HG03139 (cell line): ENCODE data around the gene LRRK1.

Experiments used
- ATAC-seq: cut with Tn5 transposase; IDR thresholded peaks from one replicate; pipeline ENCODE4 v1.9.1; 2021; ENCODE audit not compliant: unreplicated experiment

The LRRK1 gene

GRCh38 chr15:100968050-100968966 is 49.2 kb downstream of the LRRK1 start:
- ATAC-seq, result no peak

GRCh38 chr15:100972975-100973350 is 53.8 kb downstream of the LRRK1 start:
- ATAC-seq, result no peak

- no peak for ATAC-seq
Measured at GRCh38 chr15:100973351-100974111, 54.4 kb downstream of the LRRK1 start.

- ATAC-seq, result no peak
Measured at GRCh38 chr15:100975043-100975442, 55.9 kb downstream of the LRRK1 start.

GRCh38 chr15:100980410-100981046 is 61.4 kb downstream of the LRRK1 start:
- ATAC-seq, result no peak

GRCh38 chr15:100981086-100981485 is 61.9 kb downstream of the LRRK1 start:
- no peak for ATAC-seq

GRCh38 chr15:100983221-100983620 is 64.1 kb downstream of the LRRK1 start:
- ATAC-seq, result no peak

- no peak for ATAC-seq
Measured at GRCh38 chr15:100985401-100985800, 66.2 kb downstream of the LRRK1 start.

GRCh38 chr15:100986158-100986896 is 67.2 kb downstream of the LRRK1 start:
- ATAC-seq, result no peak

- no peak for ATAC-seq
Measured at GRCh38 chr15:100987143-100987542, 68.0 kb downstream of the LRRK1 start.

- no peak for ATAC-seq
Measured at GRCh38 chr15:100988297-100988696, 69.1 kb downstream of the LRRK1 start.

- ATAC-seq, result no peak
Measured at GRCh38 chr15:100988857-100989256, 69.7 kb downstream of the LRRK1 start.

GRCh38 chr15:100994597-100995446 is 75.7 kb downstream of the LRRK1 start:
- ATAC-seq, result no peak

GRCh38 chr15:100995471-100996430 is 76.6 kb downstream of the LRRK1 start:
- ATAC-seq, result no peak

GRCh38 chr15:100997442-100997841 is 78.3 kb downstream of the LRRK1 start:
- no peak for ATAC-seq

GRCh38 chr15:100998630-100999029 is 79.5 kb downstream of the LRRK1 start:
- ATAC-seq, result no peak

GRCh38 chr15:100999369-100999768 is 80.2 kb downstream of the LRRK1 start:
- ATAC-seq, result no peak

- no peak for ATAC-seq
Measured at GRCh38 chr15:101000271-101000681, 81.1 kb downstream of the LRRK1 start.

GRCh38 chr15:101001056-101001455 is 81.9 kb downstream of the LRRK1 start:
- no peak for ATAC-seq
